ENCODE data around the gene CARD9. TPM values are rescaled to one million over a fixed set of nuclear protein-coding genes. Genes with fewer than 3 reads are reported as not detected.

CARD9 gene
- total RNA-seq, 3 donors from 2014 or later, result 2.2 to 2.4 (median 2.2) TPM

DNA sequence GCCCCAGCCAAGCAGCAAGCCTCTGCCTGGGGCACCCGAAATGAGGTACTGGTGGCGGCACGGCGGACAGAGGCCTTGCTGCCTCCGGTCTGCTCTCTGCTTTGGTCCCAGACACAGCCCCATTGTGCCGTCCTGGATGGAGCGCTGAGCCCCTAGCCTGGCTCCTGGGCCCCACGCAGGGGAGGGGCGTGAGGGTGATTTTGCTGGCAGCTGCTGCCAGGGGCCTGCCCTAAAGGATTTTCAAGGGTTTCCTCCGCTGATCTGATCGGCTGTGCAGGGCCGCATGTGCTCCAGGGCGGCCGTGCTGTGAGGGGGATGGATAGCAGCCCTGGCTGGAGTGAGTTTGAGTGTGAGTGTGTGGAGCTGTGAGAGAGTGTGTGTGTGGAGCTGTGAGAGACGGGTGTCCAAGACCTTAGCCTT is 44.8 kb downstream of the CARD9 start:
- DNase-seq (no peak), ATAC-seq (no peak)
- Histone ChIP-seq H3K9me3 (no peaks in the 10 kb centered on the region), H3K4me3 (no peak overlapping the region), H3K4me1 (ENCODE audit: low read depth) (peaks cover 5% of the 10 kb centered on the region), H3K36me3 (ENCODE audit: low read depth) (no peaks in the 10 kb centered on the region)
- TF ChIP-seq, protein P1, sequence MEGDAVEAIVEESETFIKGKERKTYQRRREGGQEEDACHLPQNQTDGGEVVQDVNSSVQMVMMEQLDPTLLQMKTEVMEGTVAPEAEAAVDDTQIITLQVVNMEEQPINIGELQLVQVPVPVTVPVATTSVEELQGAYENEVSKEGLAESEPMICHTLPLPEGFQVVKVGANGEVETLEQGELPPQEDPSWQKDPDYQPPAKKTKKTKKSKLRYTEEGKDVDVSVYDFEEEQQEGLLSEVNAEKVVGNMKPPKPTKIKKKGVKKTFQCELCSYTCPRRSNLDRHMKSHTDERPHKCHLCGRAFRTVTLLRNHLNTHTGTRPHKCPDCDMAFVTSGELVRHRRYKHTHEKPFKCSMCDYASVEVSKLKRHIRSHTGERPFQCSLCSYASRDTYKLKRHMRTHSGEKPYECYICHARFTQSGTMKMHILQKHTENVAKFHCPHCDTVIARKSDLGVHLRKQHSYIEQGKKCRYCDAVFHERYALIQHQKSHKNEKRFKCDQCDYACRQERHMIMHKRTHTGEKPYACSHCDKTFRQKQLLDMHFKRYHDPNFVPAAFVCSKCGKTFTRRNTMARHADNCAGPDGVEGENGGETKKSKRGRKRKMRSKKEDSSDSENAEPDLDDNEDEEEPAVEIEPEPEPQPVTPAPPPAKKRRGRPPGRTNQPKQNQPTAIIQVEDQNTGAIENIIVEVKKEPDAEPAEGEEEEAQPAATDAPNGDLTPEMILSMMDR (IDR thresholded peaks at IDR 0.05), result no peak
- intact Hi-C loops (cut with DNase I, micrococcal nuclease), result loop anchor here in 1 of 2 donors (5.0 kb wide), 1 partner anchor 139 kb away; no protein-coding TSS in a partner anchor

DNA sequence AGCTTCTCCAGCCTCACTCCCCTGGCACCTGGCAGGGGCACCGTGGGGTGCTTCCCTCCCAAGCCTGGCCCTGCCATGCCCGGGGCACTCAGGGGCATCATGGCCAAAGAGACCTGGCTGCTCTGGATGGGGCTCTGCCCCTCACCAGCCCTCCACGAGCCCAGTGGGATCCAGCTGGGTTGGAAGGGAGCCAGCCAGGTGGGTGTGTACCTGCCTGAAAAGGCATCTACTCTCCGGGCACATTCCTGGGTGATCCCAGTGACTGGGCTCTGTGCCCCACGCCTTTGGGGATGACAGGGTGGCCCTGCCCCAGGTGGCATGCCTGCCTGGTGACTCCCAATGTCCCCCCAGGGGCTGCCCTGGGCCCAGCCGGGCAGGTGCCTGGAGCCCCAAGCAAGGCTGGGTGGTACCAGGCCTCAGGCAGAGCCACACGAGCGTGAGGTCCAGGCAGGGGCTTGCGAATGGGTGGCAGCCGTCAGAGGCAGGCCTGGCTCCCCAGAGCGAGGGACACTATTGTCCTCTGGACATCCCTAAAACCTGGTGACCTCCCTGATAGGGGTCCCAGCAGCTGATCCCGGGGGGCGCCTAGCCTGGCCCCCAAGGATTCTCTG is 45.4 kb downstream of the CARD9 start:
- ATAC-seq (no peak), DNase-seq (no peak)
- intact Hi-C loops (cut with DNase I, micrococcal nuclease), result loop anchor here in 1 of 2 donors (5.0 kb wide), 1 partner anchor 139 kb away; no protein-coding TSS in a partner anchor
- TF ChIP-seq, protein P1 (IDR thresholded peaks at IDR 0.05), result no peak
- Histone ChIP-seq H3K9me3 (no peaks in the 10 kb centered on the region), H3K4me3 (no peak overlapping the region), H3K36me3 (ENCODE audit: low read depth) (no peaks in the 10 kb centered on the region), H3K4me1 (ENCODE audit: low read depth) (peaks cover 5% of the 10 kb centered on the region)

DNA sequence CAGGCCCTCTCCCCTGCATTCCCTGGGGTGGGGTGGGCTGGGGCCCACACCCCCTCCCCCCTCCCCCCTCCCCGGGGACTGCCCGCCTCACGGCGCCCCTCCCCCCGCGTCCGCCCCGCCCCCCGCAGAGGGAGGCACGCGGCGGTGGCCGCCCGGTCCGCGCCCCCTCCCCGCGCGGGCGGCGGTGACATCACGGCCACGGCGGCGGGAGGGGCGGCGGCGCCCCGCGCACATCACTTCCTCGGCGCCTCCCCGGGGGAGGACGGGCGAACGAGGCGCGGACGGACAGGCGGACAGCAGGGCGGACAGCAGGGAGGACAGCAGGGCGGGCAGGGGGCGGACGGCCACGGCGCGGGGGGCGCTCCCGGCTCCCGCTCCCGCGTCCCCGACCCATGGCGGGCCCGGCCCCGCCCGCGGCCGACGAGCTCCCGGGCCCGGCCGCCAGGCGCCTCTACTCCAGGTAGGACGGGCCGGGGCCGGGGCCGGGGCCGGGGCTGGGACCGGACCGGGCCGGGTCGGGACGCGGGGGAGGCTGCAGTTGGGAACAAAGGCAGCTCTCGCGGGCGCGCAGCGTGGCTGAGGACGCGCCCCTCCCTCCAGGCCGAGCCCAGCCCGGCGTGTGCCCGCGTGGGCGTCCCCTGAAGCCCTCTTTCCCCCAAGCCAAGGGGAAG is 46.0 kb downstream of the CARD9 start, which contains the start of gene GPSM1:
GPSM1 (plus strand) TSS at position 236 of the 671 bp plus-strand sequence; CDS start at position 393, 157 bp downstream.
- H3K4me3 ChIP-seq, result no peak within 1 kb of the TSS
- intact Hi-C loops (cut with DNase I, micrococcal nuclease), result loop anchor here in 1 of 2 donors (5.0 kb wide), 1 partner anchor 140 kb away; no protein-coding TSS in a partner anchor
- peaks cover 5% of the 10 kb centered on the region for H3K4me1 ChIP-seq (ENCODE audit: low read depth)
- H3K9me3 ChIP-seq, result no peaks in the 10 kb centered on the region
- ATAC-seq (peak; percentile 33), DNase-seq (no peak)
- TF ChIP-seq, protein P1 (IDR thresholded peaks at IDR 0.05), result no peak
- no peaks in the 10 kb centered on the region for H3K36me3 ChIP-seq (ENCODE audit: low read depth)

DNA sequence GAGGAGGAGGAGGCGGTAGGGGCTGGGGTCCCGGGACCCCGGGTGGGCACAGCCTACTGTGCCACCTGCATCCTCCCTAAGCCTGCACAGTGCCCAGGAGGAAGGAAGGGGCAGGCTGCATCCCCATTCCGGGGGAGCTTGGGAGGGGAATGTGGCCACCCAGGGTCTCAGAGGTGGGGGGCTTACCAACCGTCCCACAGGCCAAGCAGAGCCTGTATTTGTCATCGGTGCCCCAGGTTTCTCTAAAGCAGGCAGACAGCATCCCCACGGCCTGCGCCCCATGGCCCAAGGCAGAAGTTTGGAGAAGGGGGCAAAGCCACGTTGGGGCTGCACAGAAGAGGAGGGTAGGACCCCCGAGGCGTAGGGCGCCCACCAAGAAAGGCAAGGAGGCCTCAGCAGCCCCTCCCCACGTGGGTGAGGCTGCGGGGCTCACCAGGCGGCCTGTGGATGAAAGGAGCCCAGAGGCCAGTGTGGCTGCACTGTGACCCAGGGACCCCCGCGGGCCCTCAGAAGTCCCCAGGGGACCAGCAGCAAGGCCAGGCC is 46.6 kb downstream of the CARD9 start:
- intact Hi-C loops (cut with DNase I, micrococcal nuclease), result loop anchor here in 1 of 2 donors (5.0 kb wide), 1 partner anchor 140 kb away; no protein-coding TSS in a partner anchor
- H3K36me3 ChIP-seq (ENCODE audit: low read depth), result no peaks in the 10 kb centered on the region
- ATAC-seq, result no peak
- TF ChIP-seq, protein P1 (IDR thresholded peaks at IDR 0.05), result no peak
- peaks cover 5% of the 10 kb centered on the region for H3K4me1 ChIP-seq (ENCODE audit: low read depth)
- no peak for DNase-seq
- no peaks in the 10 kb centered on the region for H3K9me3 ChIP-seq
- no peak overlapping the region for H3K4me3 ChIP-seq

DNA sequence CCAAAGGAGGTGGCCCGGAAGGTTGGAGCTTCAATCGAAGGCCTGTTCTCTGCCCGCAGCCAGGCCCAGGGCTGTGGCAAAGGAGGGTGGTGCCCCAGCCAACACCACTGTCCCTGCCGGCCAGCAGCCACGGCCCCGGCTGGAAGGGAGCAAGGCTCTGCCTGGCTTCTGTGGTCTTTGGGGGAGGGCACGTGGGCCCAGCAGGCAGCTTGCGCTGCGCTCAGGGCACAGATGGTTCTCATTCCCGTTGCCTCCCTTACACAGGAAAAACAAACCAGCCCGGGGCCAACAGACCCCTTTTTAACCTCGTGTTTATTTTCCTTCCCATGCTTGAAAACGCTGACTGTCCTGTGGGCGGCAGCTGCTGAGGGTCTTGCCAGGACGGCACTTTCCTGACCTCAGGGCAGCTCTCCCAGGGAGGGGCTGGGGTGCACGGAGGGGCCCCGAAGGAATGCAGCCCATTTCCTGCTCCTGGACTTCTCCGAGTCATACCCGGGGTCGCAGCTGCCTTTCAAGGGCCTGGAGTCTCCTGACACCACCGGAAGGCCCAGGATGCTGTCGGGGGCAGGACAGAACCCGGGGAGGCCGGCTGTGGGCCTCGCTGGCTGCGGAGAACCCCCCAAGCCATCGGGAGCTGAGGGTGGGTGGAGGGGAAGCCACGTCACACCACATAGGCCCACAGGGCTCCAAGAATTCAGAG is 47.3 kb downstream of the CARD9 start:
- intact Hi-C loops (cut with DNase I, micrococcal nuclease), result loop anchor here in 1 of 2 donors (5.0 kb wide), 1 partner anchor 141 kb away; no protein-coding TSS in a partner anchor
- DNase-seq (no peak), ATAC-seq (no peak)
- Histone ChIP-seq H3K36me3 (ENCODE audit: low read depth) (no peaks in the 10 kb centered on the region), H3K4me1 (ENCODE audit: low read depth) (peaks cover 5% of the 10 kb centered on the region), H3K4me3 (no peak overlapping the region), H3K9me3 (no peaks in the 10 kb centered on the region)
- TF ChIP-seq, protein P1 (IDR thresholded peaks at IDR 0.05), result no peak

Measured in mucosa of descending colon (tissue), 3 donors.